IMR-90 (cell line): Measurements from ENCODE around the gene PRPF40A. TPM values are rescaled to one million over a fixed set of nuclear protein-coding genes. Genes with fewer than 3 reads are reported as not detected.

Experiments used
- ATAC-seq: fragments of 200-7000 bp; cut with Tn5 transposase; 2 replicates; pipeline ENCODE4 v1.9.1; 2020; ENCODE audit warnings: low read depth, mild to moderate bottlenecking, moderate library complexity
- BruUV-seq: library from RNA; stranded (reverse); fragments of 400-500 nt; replicated peaks from 2 replicates; lab custom pipeline; 2021; lab: Mats Ljungman, UMichigan
- CTCF ChIA-PET: fragments of 300-600 bp; formaldehyde crosslinking; extraction: SDS; loops from one replicate; lab custom pipeline; 2021; ENCODE audit warnings: antibody characterized with exemption; lab: Yijun Ruan, JAX
- POLR2A ChIA-PET: fragments of 300-600 bp; sonication (Branson Sonifier 250); formaldehyde crosslinking; loops from one replicate; lab custom pipeline; 2022; ENCODE audit warnings: antibody characterized with exemption; ENCODE audit not compliant: unreplicated experiment; lab: Charles Lee
- DNase-seq: peaks from one replicate; pipeline ENCODE4 v3.0.0; 2013
- H2AFZ ChIP-seq: replicated peaks from 2 replicates; pipeline ENCODE3; 2013; ENCODE audit warnings: low read length, mild to moderate bottlenecking; ENCODE audit not compliant: poor library complexity
- H2AK5ac ChIP-seq: 2 replicates; pipeline ENCODE4 v1.6.1; 2013; ENCODE audit warnings: low read depth, low read length, inconsistent platforms
- H2AK9ac ChIP-seq: replicated peaks from 2 replicates; pipeline ENCODE3; 2013; ENCODE audit warnings: mild to moderate bottlenecking, low read depth, low read length, moderate library complexity; ENCODE audit not compliant: poor library complexity
- H2BK120ac ChIP-seq: 2 replicates; pipeline ENCODE4 v1.6.1; 2013; ENCODE audit warnings: low read depth, low read length, inconsistent platforms
- H2BK15ac ChIP-seq: 3 replicates; pipeline ENCODE4 v1.6.1; 2013; ENCODE audit warnings: low read depth, low read length, inconsistent platforms
- H2BK20ac ChIP-seq: 2 replicates; pipeline ENCODE4 v1.6.1; 2013; ENCODE audit warnings: low read depth, mild to moderate bottlenecking, inconsistent platforms, low read length, moderate library complexity
- H2BK5ac ChIP-seq: 2 replicates; pipeline ENCODE4 v1.6.1; 2013; ENCODE audit warnings: mild to moderate bottlenecking, low read depth, low read length, inconsistent platforms; ENCODE audit not compliant: poor library complexity, severe bottlenecking
- H3K14ac ChIP-seq: replicated peaks from 2 replicates; pipeline ENCODE4 v1.6.1; 2013; ENCODE audit warnings: low read depth, low read length, inconsistent platforms
- H3K18ac ChIP-seq: 2 replicates; pipeline ENCODE4 v1.6.1; 2013; ENCODE audit warnings: low read depth, low read length, control low read depth
- H3K23ac ChIP-seq: 2 replicates; pipeline ENCODE4 v1.6.1; 2013; ENCODE audit warnings: low read depth, low read length, inconsistent platforms
- H3K27ac ChIP-seq: 2 replicates; pipeline ENCODE4 v1.5.1; 2013; ENCODE audit warnings: mild to moderate bottlenecking, control low read depth, low read length; ENCODE audit not compliant: insufficient read depth
- H3K27me3 ChIP-seq: 2 replicates; pipeline ENCODE4 v1.6.1; 2013; ENCODE audit warnings: low read length; ENCODE audit not compliant: control insufficient read depth, insufficient read depth
- H3K36me3 ChIP-seq: 2 replicates; pipeline ENCODE4 v1.6.1; 2013; ENCODE audit warnings: low read length, mixed read lengths; ENCODE audit not compliant: control insufficient read depth, insufficient read depth
- H3K4ac ChIP-seq: 2 replicates; pipeline ENCODE4 v1.6.1; 2013; ENCODE audit warnings: low read depth, low read length, inconsistent platforms
- H3K4me1 ChIP-seq: 2 replicates; pipeline ENCODE4 v1.6.1; 2013; ENCODE audit warnings: low read length, mixed read lengths; ENCODE audit not compliant: control insufficient read depth, insufficient read depth
- H3K4me2 ChIP-seq: 2 replicates; pipeline ENCODE4 v1.6.1; 2013; ENCODE audit warnings: low read depth, mild to moderate bottlenecking, control low read depth, low read length, moderate library complexity
- H3K4me3 ChIP-seq: 2 replicates; pipeline ENCODE4 v1.5.1; 2013; ENCODE audit warnings: low read depth, mild to moderate bottlenecking, control low read depth, low read length, moderate library complexity; ENCODE audit not compliant: insufficient read depth
- H3K56ac ChIP-seq: 2 replicates; pipeline ENCODE4 v1.6.1; 2013; ENCODE audit warnings: low read length, inconsistent platforms; ENCODE audit not compliant: insufficient read depth; ENCODE audit errors: extremely low read depth
- H3K79me1 ChIP-seq, 2 experiments: 2 replicates each; pipeline ENCODE4 v1.6.1; 2013; ENCODE audit warnings: low read length in 2 of 2, inconsistent platforms in 1 of 2, low read depth in 1 of 2
- H3K9ac ChIP-seq: 2 replicates; pipeline ENCODE4 v1.6.1; 2013; ENCODE audit warnings: low read depth, low read length, control low read depth
- H3K9me1 ChIP-seq: 2 replicates; pipeline ENCODE4 v1.6.1; 2013; ENCODE audit warnings: low read length, inconsistent platforms; ENCODE audit not compliant: insufficient read depth
- H3K9me3 ChIP-seq: 2 replicates; pipeline ENCODE4 v1.6.1; 2013; ENCODE audit warnings: low read length; ENCODE audit not compliant: control insufficient read depth, insufficient read depth
- H4K20me1 ChIP-seq: 2 replicates; pipeline ENCODE4 v1.6.1; 2013; ENCODE audit warnings: low read length, inconsistent platforms; ENCODE audit not compliant: insufficient read depth
- H4K5ac ChIP-seq: 2 replicates; pipeline ENCODE4 v1.6.1; 2013; ENCODE audit warnings: mild to moderate bottlenecking, low read depth, low read length, control low read depth
- H4K8ac ChIP-seq, 2 experiments: 2 replicates each; pipeline ENCODE4 v1.6.1; 2013; ENCODE audit warnings: low read depth in 2 of 2, low read length in 2 of 2, control low read depth in 1 of 2, inconsistent platforms in 1 of 2
- H4K91ac ChIP-seq: 2 replicates; pipeline ENCODE4 v1.6.1; 2013; ENCODE audit warnings: low read depth, low read length, inconsistent platforms; ENCODE audit not compliant: insufficient read depth
- BHLHE40 ChIP-seq: fragments of 150-350 bp; IDR thresholded peaks from 2 replicates; pipeline ENCODE4 v1.6.1; 2016; ENCODE audit warnings: mild to moderate bottlenecking, low read depth, low read length
- CEBPB ChIP-seq: IDR thresholded peaks from 2 replicates; pipeline ENCODE4 v1.6.1; 2012; ENCODE audit warnings: low read depth, low read length, improper control_type of control experiment
- CHD1 ChIP-seq: IDR thresholded peaks from 2 replicates; pipeline ENCODE4 v1.6.1; 2012; ENCODE audit warnings: low read depth, low read length, improper control_type of control experiment
- CTCF ChIP-seq: conservative IDR thresholded peaks from 2 replicates; pipeline ENCODE4 v1.5.1; 2012; ENCODE audit warnings: mild to moderate bottlenecking, low read depth, low read length, improper control_type of control experiment
- ELK1 ChIP-seq: fragments of 150-350 bp; IDR thresholded peaks from 2 replicates; pipeline ENCODE4 v1.6.1; 2016; ENCODE audit warnings: low read depth, mild to moderate bottlenecking, low read length, moderate library complexity, borderline replicate concordance
- FOS ChIP-seq: fragments of 150-350 bp; IDR thresholded peaks from 2 replicates; pipeline ENCODE4 v1.6.1; 2016; ENCODE audit warnings: low read depth, low read length
- MAFK ChIP-seq: IDR thresholded peaks from 2 replicates; pipeline ENCODE4 v1.6.1; 2012; ENCODE audit warnings: low read depth, low read length, improper control_type of control experiment
- MAZ ChIP-seq: IDR thresholded peaks from 2 replicates; pipeline ENCODE4 v1.6.1; 2012; ENCODE audit warnings: low read depth, mild to moderate bottlenecking, low read length, improper control_type of control experiment, moderate library complexity, borderline replicate concordance
- MXI1 ChIP-seq: IDR thresholded peaks from 2 replicates; pipeline ENCODE4 v1.6.1; 2012; ENCODE audit warnings: low read depth, mild to moderate bottlenecking, low read length, moderate library complexity, borderline replicate concordance
- NFE2L2 ChIP-seq: fragments of 150-350 bp; IDR thresholded peaks from 2 replicates; pipeline ENCODE4 v1.6.1; 2016; ENCODE audit warnings: low read depth, mild to moderate bottlenecking, low read length
- POLR2A ChIP-seq: IDR thresholded peaks from 2 replicates; pipeline ENCODE4 v1.6.1; 2012; ENCODE audit warnings: mild to moderate bottlenecking, low read depth, low read length
- RAD21 ChIP-seq: IDR thresholded peaks from 2 replicates; pipeline ENCODE4 v1.6.1; 2012; ENCODE audit warnings: low read length, improper control_type of control experiment
- RCOR1 ChIP-seq: IDR thresholded peaks from 2 replicates; pipeline ENCODE4 v1.6.1; 2012; ENCODE audit warnings: mild to moderate bottlenecking, low read length, improper control_type of control experiment; ENCODE audit not compliant: insufficient replicate concordance
- RFX5 ChIP-seq: IDR thresholded peaks from 2 replicates; pipeline ENCODE4 v1.8.0; 2012; ENCODE audit warnings: low read depth, mild to moderate bottlenecking, low read length, moderate library complexity
- SMC3 ChIP-seq: fragments of 150-350 bp; IDR thresholded peaks from 2 replicates; pipeline ENCODE4 v1.6.1; 2016; ENCODE audit warnings: low read depth, mild to moderate bottlenecking, antibody characterized with exemption, low read length, moderate library complexity
- USF2 ChIP-seq: fragments of 150-350 bp; IDR thresholded peaks from 2 replicates; pipeline ENCODE4 v1.6.1; 2017; ENCODE audit warnings: mild to moderate bottlenecking, antibody characterized with exemption, low read length, low read depth
- WGBS, 2 experiments: methylation state at CpG; one replicate each; pipeline versions ENCODE4 v1.1.5 to v1.1.7; 2013; ENCODE audit warnings: missing lambda C conversion rate in 2 of 2; ENCODE audit not compliant: insufficient read length in 1 of 2; ENCODE audit errors: extremely low coverage in 2 of 2; 5-methylcytosine and 5-hydroxymethylcytosine counted together
- dilution Hi-C: fragments of 300-500 bp; cut with HindIII; formaldehyde crosslinking; loops from one replicate; pipeline ENCODE4 v1.14.3; 2018; ENCODE audit warnings: low sequenced_read_pairs; ENCODE audit not compliant: unreplicated experiment
- in situ Hi-C: fragments of 300-500 bp; cut with MboI; formaldehyde crosslinking; loops from 3 replicates; pipeline ENCODE4 v1.14.3; 2019; ENCODE audit warnings: low sequenced_read_pairs, inconsistent platforms, mixed read lengths
- intact Hi-C: fragments of 100-400 bp; cut with micrococcal nuclease; formaldehyde crosslinking; loops from 2 replicates; pipeline ENCODE4 v1.10.0; 2022
- polyA plus RNA-seq, 3 experiments: library from polyadenylated mRNA; depleted of rRNA; stranded (reverse); fragments of >200 nt; gene quantifications; 2 replicates each; pipeline ENCODE4 v1.2.3, GENCODE V29; 2012; ENCODE audit warnings: low replicate concordance in 1 of 3
- total RNA-seq: library from RNA; depleted of rRNA; stranded (reverse); fragments of >200 nt; gene quantifications from 2 replicates; pipeline ENCODE4 v1.2.3, GENCODE V29; 2012

The PRPF40A gene
- total and polyA plus RNA-seq, 2 of the 4 experiments (the other 2 are of a cell fraction), result 49.1 to 150 TPM

GRCh38 chr2:152676461-152676860 lies 40.8 kb downstream of the PRPF40A start:
- Histone ChIP-seq H3K27ac (no peak overlapping the region), H4K5ac (no peak overlapping the region), H2AK5ac (no peak overlapping the region), H3K27me3 (no peaks in the 10 kb centered on the region), H3K4me2 (no peak overlapping the region), H3K9me1 (no peaks in the 10 kb centered on the region), H3K9me3 (no peaks in the 10 kb centered on the region), H2BK15ac (no peak overlapping the region), H4K8ac (no peak overlapping the region), H3K23ac (no peak overlapping the region), H3K36me3 (peaks cover 22% of the 10 kb centered on the region), H3K56ac (no peak overlapping the region), H2BK120ac (no peak overlapping the region), H3K4me3 (no peak overlapping the region), H3K4ac (no peak overlapping the region), H2BK20ac (no peak overlapping the region), H3K4me1 (no peaks in the 10 kb centered on the region), H3K9ac (no peak overlapping the region), H2AK9ac (no peak overlapping the region), H3K14ac (no peak overlapping the region), H2AFZ (no peak overlapping the region), H4K20me1 (no peaks in the 10 kb centered on the region), H4K91ac (no peak overlapping the region), H2BK5ac (no peak overlapping the region), H3K18ac (no peak overlapping the region), H3K79me1 (peaks cover 3% of the 10 kb centered on the region in 2 experiments; a peak in 1 of 4 replicates)
- TF ChIP-seq RAD21, result no peak
- TF ChIP-seq FOS, result no peak
- no peak for TF ChIP-seq CHD1
- no peak for TF ChIP-seq BHLHE40
- no peak for TF ChIP-seq CTCF
- TF ChIP-seq MAFK, result no peak
- TF ChIP-seq CEBPB, result no peak
- TF ChIP-seq RFX5, result no peak
- TF ChIP-seq MXI1, result no peak
- no peak for TF ChIP-seq SMC3
- no peak for TF ChIP-seq USF2
- no peak for TF ChIP-seq MAZ
- no peak for TF ChIP-seq NFE2L2
- TF ChIP-seq RCOR1, result no peak
- TF ChIP-seq ELK1, result no peak
- TF ChIP-seq POLR2A, result no peak
- POLR2A ChIA-PET, result no interaction called here
- DNase-seq (no peak), ATAC-seq (no peak)
- CTCF ChIA-PET, result no interaction called here
- in situ Hi-C loops, result no loop called here
- dilution Hi-C loops, result no loop called here
- BruUV-seq, result no TSS peak
- intact Hi-C loops, result no loop called here
- no CpG with 5 or more reads among the region's 3 CpGs for WGBS, 2 experiments
